ENCODE data around the gene DES. TPM values are rescaled to one million over a fixed set of nuclear protein-coding genes. Genes with fewer than 3 reads are reported as not detected.

DES gene
- total and polyA plus RNA-seq, 2 experiments from 2014 or later = 1.3 to 2.0 TPM

DNA sequence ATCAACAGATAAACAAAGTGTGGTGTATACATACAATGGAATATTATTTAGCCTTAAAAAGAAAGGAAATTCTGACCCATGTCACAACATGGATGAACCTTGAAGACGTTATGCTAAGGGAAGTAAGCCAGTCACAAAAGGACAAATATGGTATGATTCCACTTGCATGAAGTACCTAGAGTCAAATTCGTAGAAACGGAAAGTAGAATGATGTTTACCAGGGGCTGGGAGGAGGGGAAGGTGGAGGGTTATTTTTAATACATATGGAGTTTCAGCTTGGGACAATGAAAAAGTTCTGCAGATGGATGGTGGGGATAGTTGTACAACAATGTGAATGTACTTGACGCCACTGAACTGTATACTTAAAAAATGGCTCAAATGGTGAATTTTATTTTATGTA, 3.3 kb upstream of the DES start:
- H3K27me3 Mint-ChIP-seq (ENCODE audit: insufficient read depth, low read depth, poor library complexity) = peaks cover 33% of the 10 kb centered on the region
- no peaks in the 10 kb centered on the region for H3K36me3 Mint-ChIP-seq (ENCODE audit: low read depth)
- peaks cover 22% of the 10 kb centered on the region for H3K4me1 Mint-ChIP-seq
- no peak for DNase-seq (ENCODE audit: low spot score)
- no peak overlapping the region for H3K27ac Mint-ChIP-seq
- H3K4me1 ChIP-seq (ENCODE audit: insufficient read depth) = peaks cover 28% of the 10 kb centered on the region
- no peaks in the 10 kb centered on the region for H3K36me3 ChIP-seq (ENCODE audit: insufficient read depth)
- no peak overlapping the region for H3K4me3 ChIP-seq
- H4K20me1 ChIP-seq (replicated peaks; ENCODE audit: insufficient read depth) = no peaks in the 10 kb centered on the region
- H3K9me3 Mint-ChIP-seq = peaks cover 6% of the 10 kb centered on the region; the same call in 2 of the 3 replicates
- no peak overlapping the region for H3K4me3 Mint-ChIP-seq
- H3K79me2 ChIP-seq (replicated peaks; ENCODE audit: insufficient read depth) = no peaks in the 10 kb centered on the region
- H3F3A ChIP-seq (replicated peaks; ENCODE audit: low read depth) = 0 out of 2 replicates have a peak, but pooled peaks cover 8% of the 10 kb centered on the region
- H2AFZ ChIP-seq = no peak overlapping the region
- peaks cover 30% of the 10 kb centered on the region for H3K27me3 ChIP-seq (ENCODE audit: insufficient read depth)
- no peak overlapping the region for H3K4me2 ChIP-seq
- H3K9me2 ChIP-seq (ENCODE audit: insufficient read depth) = no peaks in the 10 kb centered on the region; the same call in 1 of the 2 replicates
- H3K27ac ChIP-seq (ENCODE audit: low read depth) = no peak overlapping the region
- TF ChIP-seq ZNF331 (CRISPR knock-in tag; IDR thresholded peaks at IDR 0.05; ENCODE audit: low read depth) (no peak), STAT1 (IDR thresholded peaks at IDR 0.05; ENCODE audit: unreplicated experiment) (no peak)
- ATAC-seq = no peak

DNA sequence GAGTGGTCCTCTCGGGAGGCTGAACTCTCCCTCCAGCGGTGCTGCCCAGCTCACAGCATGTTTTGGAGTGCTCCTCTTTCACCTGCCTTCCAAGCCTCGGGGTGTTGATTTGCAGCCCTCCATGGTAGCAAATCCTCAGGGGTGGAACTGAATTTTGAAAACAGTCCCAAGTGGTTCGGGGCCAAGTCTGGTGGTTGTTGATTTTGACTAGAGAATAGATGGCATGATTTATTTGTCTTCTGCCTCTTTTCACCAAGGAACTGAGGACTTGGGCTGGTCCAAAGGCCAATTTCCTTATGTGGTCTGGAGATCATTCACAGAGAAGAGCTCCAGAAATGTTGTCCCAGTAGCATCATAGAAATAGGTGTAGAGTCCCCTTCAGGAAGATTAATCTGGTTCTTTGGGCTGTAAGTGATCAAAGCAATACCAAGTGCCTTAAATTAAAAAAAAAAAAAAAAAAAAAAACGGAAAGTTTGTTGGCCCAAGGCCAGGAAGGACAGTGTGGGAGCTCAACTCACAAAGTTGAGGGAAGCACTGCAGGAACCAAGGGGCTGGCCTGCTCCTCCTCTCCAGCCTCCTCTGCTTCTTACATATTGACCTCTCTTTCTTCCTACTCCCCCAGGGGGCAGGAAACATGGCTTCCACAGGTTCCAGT, 2.5 kb upstream of the DES start:
- Mint-ChIP-seq H3K36me3 (ENCODE audit: low read depth) (no peaks in the 10 kb centered on the region), H3K9me3 (peaks cover 6% of the 10 kb centered on the region; the same call in 2 of the 3 replicates), H3K4me1 (peaks cover 24% of the 10 kb centered on the region), H3K4me3 (no peak overlapping the region), H3K27ac (no peak overlapping the region), H3K27me3 (ENCODE audit: insufficient read depth, low read depth, poor library complexity) (peaks cover 39% of the 10 kb centered on the region)
- no peaks in the 10 kb centered on the region for H3K79me2 ChIP-seq (replicated peaks; ENCODE audit: insufficient read depth)
- no peaks in the 10 kb centered on the region; the same call in 1 of the 2 replicates for H3K9me2 ChIP-seq (ENCODE audit: insufficient read depth)
- H3K4me2 ChIP-seq = peak overlapping the region; percentile 39; the same call in 1 of the 2 replicates
- H3F3A ChIP-seq (replicated peaks; ENCODE audit: low read depth) = 0 out of 2 replicates have a peak, but pooled peaks cover 8% of the 10 kb centered on the region
- ATAC-seq (no peak), DNase-seq (ENCODE audit: low spot score) (no peak)
- no peak overlapping the region for H3K4me3 ChIP-seq
- H4K20me1 ChIP-seq (replicated peaks; ENCODE audit: insufficient read depth) = no peaks in the 10 kb centered on the region
- H3K27ac ChIP-seq (ENCODE audit: low read depth) = no peak overlapping the region
- H3K27me3 ChIP-seq (ENCODE audit: insufficient read depth) = peaks cover 39% of the 10 kb centered on the region
- no peaks in the 10 kb centered on the region for H3K36me3 ChIP-seq (ENCODE audit: insufficient read depth)
- H3K4me1 ChIP-seq (ENCODE audit: insufficient read depth) = peaks cover 28% of the 10 kb centered on the region
- H2AFZ ChIP-seq = no peak overlapping the region
- TF ChIP-seq, protein P1, sequence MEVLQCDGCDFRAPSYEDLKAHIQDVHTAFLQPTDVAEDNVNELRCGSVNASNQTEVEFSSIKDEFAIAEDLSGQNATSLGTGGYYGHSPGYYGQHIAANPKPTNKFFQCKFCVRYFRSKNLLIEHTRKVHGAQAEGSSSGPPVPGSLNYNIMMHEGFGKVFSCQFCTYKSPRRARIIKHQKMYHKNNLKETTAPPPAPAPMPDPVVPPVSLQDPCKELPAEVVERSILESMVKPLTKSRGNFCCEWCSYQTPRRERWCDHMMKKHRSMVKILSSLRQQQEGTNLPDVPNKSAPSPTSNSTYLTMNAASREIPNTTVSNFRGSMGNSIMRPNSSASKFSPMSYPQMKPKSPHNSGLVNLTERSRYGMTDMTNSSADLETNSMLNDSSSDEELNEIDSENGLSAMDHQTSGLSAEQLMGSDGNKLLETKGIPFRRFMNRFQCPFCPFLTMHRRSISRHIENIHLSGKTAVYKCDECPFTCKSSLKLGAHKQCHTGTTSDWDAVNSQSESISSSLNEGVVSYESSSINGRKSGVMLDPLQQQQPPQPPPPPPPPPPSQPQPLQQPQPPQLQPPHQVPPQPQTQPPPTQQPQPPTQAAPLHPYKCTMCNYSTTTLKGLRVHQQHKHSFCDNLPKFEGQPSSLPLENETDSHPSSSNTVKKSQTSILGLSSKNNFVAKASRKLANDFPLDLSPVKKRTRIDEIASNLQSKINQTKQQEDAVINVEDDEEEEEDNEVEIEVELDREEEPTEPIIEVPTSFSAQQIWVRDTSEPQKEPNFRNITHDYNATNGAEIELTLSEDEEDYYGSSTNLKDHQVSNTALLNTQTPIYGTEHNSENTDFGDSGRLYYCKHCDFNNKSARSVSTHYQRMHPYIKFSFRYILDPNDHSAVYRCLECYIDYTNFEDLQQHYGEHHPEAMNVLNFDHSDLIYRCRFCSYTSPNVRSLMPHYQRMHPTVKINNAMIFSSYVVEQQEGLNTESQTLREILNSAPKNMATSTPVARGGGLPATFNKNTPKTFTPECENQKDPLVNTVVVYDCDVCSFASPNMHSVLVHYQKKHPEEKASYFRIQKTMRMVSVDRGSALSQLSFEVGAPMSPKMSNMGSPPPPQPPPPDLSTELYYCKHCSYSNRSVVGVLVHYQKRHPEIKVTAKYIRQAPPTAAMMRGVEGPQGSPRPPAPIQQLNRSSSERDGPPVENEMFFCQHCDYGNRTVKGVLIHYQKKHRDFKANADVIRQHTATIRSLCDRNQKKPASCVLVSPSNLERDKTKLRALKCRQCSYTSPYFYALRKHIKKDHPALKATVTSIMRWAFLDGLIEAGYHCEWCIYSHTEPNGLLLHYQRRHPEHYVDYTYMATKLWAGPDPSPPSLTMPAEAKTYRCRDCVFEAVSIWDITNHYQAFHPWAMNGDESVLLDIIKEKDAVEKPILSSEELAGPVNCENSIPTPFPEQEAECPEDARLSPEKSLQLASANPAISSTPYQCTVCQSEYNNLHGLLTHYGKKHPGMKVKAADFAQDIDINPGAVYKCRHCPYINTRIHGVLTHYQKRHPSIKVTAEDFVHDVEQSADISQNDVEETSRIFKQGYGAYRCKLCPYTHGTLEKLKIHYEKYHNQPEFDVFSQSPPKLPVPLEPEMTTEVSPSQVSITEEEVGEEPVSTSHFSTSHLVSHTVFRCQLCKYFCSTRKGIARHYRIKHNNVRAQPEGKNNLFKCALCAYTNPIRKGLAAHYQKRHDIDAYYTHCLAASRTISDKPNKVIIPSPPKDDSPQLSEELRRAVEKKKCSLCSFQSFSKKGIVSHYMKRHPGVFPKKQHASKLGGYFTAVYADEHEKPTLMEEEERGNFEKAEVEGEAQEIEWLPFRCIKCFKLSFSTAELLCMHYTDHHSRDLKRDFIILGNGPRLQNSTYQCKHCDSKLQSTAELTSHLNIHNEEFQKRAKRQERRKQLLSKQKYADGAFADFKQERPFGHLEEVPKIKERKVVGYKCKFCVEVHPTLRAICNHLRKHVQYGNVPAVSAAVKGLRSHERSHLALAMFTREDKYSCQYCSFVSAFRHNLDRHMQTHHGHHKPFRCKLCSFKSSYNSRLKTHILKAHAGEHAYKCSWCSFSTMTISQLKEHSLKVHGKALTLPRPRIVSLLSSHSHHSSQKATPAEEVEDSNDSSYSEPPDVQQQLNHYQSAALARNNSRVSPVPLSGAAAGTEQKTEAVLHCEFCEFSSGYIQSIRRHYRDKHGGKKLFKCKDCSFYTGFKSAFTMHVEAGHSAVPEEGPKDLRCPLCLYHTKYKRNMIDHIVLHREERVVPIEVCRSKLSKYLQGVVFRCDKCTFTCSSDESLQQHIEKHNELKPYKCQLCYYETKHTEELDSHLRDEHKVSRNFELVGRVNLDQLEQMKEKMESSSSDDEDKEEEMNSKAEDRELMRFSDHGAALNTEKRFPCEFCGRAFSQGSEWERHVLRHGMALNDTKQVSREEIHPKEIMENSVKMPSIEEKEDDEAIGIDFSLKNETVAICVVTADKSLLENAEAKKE (CRISPR knock-in tag; IDR thresholded peaks at IDR 0.05) = no peak
- no peak for TF ChIP-seq ZNF331 (CRISPR knock-in tag; IDR thresholded peaks at IDR 0.05; ENCODE audit: low read depth)
- no peak for TF ChIP-seq JUNB (IDR thresholded peaks at IDR 0.05; ENCODE audit: unreplicated experiment)
- no peak for TF ChIP-seq EZH2 (IDR thresholded peaks at IDR 0.05; ENCODE audit: low read depth, unreplicated experiment)
- TF ChIP-seq, protein P2, sequence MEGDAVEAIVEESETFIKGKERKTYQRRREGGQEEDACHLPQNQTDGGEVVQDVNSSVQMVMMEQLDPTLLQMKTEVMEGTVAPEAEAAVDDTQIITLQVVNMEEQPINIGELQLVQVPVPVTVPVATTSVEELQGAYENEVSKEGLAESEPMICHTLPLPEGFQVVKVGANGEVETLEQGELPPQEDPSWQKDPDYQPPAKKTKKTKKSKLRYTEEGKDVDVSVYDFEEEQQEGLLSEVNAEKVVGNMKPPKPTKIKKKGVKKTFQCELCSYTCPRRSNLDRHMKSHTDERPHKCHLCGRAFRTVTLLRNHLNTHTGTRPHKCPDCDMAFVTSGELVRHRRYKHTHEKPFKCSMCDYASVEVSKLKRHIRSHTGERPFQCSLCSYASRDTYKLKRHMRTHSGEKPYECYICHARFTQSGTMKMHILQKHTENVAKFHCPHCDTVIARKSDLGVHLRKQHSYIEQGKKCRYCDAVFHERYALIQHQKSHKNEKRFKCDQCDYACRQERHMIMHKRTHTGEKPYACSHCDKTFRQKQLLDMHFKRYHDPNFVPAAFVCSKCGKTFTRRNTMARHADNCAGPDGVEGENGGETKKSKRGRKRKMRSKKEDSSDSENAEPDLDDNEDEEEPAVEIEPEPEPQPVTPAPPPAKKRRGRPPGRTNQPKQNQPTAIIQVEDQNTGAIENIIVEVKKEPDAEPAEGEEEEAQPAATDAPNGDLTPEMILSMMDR (conservative IDR thresholded peaks at IDR 0.05; ENCODE audit: low read depth in 2 of 2) = no peak
- no peak for TF ChIP-seq ZNF114 (CRISPR knock-in tag; IDR thresholded peaks at IDR 0.05)
- no peak for TF ChIP-seq NANOG (IDR thresholded peaks at IDR 0.05; ENCODE audit: borderline replicate concordance)
- no peak for TF ChIP-seq STAT1 (IDR thresholded peaks at IDR 0.05; ENCODE audit: unreplicated experiment)
- no peak for TF ChIP-seq EZH2phosphoT487 (IDR thresholded peaks at IDR 0.05; ENCODE audit: unreplicated experiment)
- TF ChIP-seq POLR2AphosphoS5 (IDR thresholded peaks at IDR 0.05; ENCODE audit: low read depth) = no peak
